A549 treated with dexamethasone at 1 μM for 4 hours (cell line): ENCODE data around the gene UCK1. TPM values are rescaled to one million over a fixed set of nuclear protein-coding genes. Genes with fewer than 3 reads are reported as not detected.

Source experiments
- total RNA-seq: library from RNA; stranded (reverse); fragments of 200-300 nt; extraction: Qiagen RNA extraction; gene quantifications from 5 replicates; pipeline ENCODE4 v1.2.3, GENCODE V29; 2022

Gene UCK1
- 14.3 to 22.0 TPM (median 21.5 TPM) in 5 replicates for total RNA-seq

GRCh38 chr9:131530920-131531832 lies at the start of gene UCK1:
TSS of gene UCK1 (minus strand) at chr9:131531263. CDS start at chr9:131531174, 89 bp downstream.

GRCh38 chr9:131545003-131545785 lies 14.1 kb upstream of the UCK1 start, which contains the start of gene PRRT1B:
TSS of gene PRRT1B (plus strand) at chr9:131545523. CDS start at chr9:131545616, 93 bp downstream.

GRCh38 chr9:131502781-131503625 lies 28.1 kb downstream of the UCK1 start, which contains the start of gene POMT1:
TSS of gene POMT1 (plus strand) at chr9:131502918. CDS start at chr9:131504219, 1,301 bp downstream.

Other genes with a start within 250 kb of the UCK1 start
- 0.09 TPM in 1 of 5 replicates, not detected in the others for gene PLPP7, start 241.5 kb downstream of the UCK1 start, total RNA-seq
- gene PRRC2B, start 137.2 kb downstream of the UCK1 start, total RNA-seq = 40.7 to 86.6 TPM (median 77.6 TPM) in 5 replicates
- gene POMT1, start 28.3 kb downstream of the UCK1 start, total RNA-seq = 11.4 to 17.9 TPM (median 17.4 TPM) in 5 replicates
- gene PRRT1B, start 14.3 kb upstream of the UCK1 start, total RNA-seq = 0.31 to 0.38 TPM (median 0.32 TPM) in 4 of 5 replicates, not detected in the other
- gene RAPGEF1, start 208.8 kb upstream of the UCK1 start, total RNA-seq = 33.0 to 54.4 TPM (median 46.5 TPM) in 5 replicates